ENCODE measurements around the gene CLIC6. TPM values are rescaled to one million over a fixed set of nuclear protein-coding genes. Genes with fewer than 3 reads are reported as not detected.

Gene CLIC6
- total RNA-seq, 1 experiment from 2014 or later = not detected

- CTCF ChIA-PET = interaction anchor here (0.5 to 0.6 kb wide), 2 partner anchors 59 to 114 kb away, joined by 3 read pairs; no protein-coding TSS in a partner anchor
- H3K27me3 Mint-ChIP-seq (ENCODE audit: insufficient read depth, unreplicated experiment) = peaks cover 87% of the 10 kb centered on the region
- intact Hi-C loops (cut with micrococcal nuclease) = no loop called here
- H3K9me3 Mint-ChIP-seq (ENCODE audit: unreplicated experiment) = no peaks in the 10 kb centered on the region
- H3K36me3 Mint-ChIP-seq (ENCODE audit: insufficient read depth, unreplicated experiment) = no peaks in the 10 kb centered on the region
- no peak overlapping the region for H3K4me3 Mint-ChIP-seq (ENCODE audit: unreplicated experiment)
- DNase-seq (ENCODE audit: unreplicated experiment) = no peak
- no peak for TF ChIP-seq CTCF (IDR thresholded peaks at IDR 0.05; ENCODE audit: unreplicated experiment)
- no peak overlapping the region for H3K27ac Mint-ChIP-seq (ENCODE audit: low read depth, unreplicated experiment)
- BruUV-seq (replicated peaks) = no TSS peak
- POLR2A ChIA-PET = interaction anchor here (0.9 kb wide), 1 partner anchor 1282 kb away, joined by 4 read pairs; no protein-coding TSS in a partner anchor
- H3K4me1 Mint-ChIP-seq (ENCODE audit: insufficient read depth, unreplicated experiment) = no peaks in the 10 kb centered on the region
Measured at GRCh38 chr21:34651642-34652041, 17.2 kb upstream of the CLIC6 start.

- TF ChIP-seq CTCF (IDR thresholded peaks at IDR 0.05; ENCODE audit: unreplicated experiment) = no peak
- Mint-ChIP-seq H3K36me3 (ENCODE audit: insufficient read depth, unreplicated experiment) (no peaks in the 10 kb centered on the region), H3K27me3 (ENCODE audit: insufficient read depth, unreplicated experiment) (peaks cover 90% of the 10 kb centered on the region), H3K4me1 (ENCODE audit: insufficient read depth, unreplicated experiment) (no peaks in the 10 kb centered on the region), H3K4me3 (ENCODE audit: unreplicated experiment) (no peak overlapping the region), H3K27ac (ENCODE audit: low read depth, unreplicated experiment) (no peak overlapping the region), H3K9me3 (ENCODE audit: unreplicated experiment) (no peaks in the 10 kb centered on the region)
- BruUV-seq (replicated peaks) = no TSS peak
- intact Hi-C loops (cut with micrococcal nuclease) = no loop called here
- no peak for DNase-seq (ENCODE audit: unreplicated experiment)
- ChIA-PET POLR2A (interaction anchor here (0.7 kb wide), 1 partner anchor 34 kb away, joined by 4 read pairs; no protein-coding TSS in a partner anchor), CTCF (interaction anchor here (0.6 to 1.4 kb wide), 3 partner anchors 9 to 14 kb away, joined by 3 to 4 read pairs (median 4); no protein-coding TSS in a partner anchor)
Measured at GRCh38 chr21:34653522-34653921, 15.3 kb upstream of the CLIC6 start.

GRCh38 chr21:34661848-34662247 is 6.9 kb upstream of the CLIC6 start:
- Mint-ChIP-seq H3K27me3 (ENCODE audit: insufficient read depth, unreplicated experiment) (peaks cover 39% of the 10 kb centered on the region), H3K36me3 (ENCODE audit: insufficient read depth, unreplicated experiment) (no peaks in the 10 kb centered on the region), H3K4me1 (ENCODE audit: insufficient read depth, unreplicated experiment) (no peaks in the 10 kb centered on the region), H3K27ac (ENCODE audit: low read depth, unreplicated experiment) (no peak overlapping the region), H3K9me3 (ENCODE audit: unreplicated experiment) (peaks cover 23% of the 10 kb centered on the region), H3K4me3 (ENCODE audit: unreplicated experiment) (no peak overlapping the region)
- TF ChIP-seq CTCF (IDR thresholded peaks at IDR 0.05; ENCODE audit: unreplicated experiment) = no peak
- POLR2A ChIA-PET = interaction anchor here (0.6 kb wide), 1 partner anchor 41 kb away, joined by 3 read pairs; no protein-coding TSS in a partner anchor
- no peak for DNase-seq (ENCODE audit: unreplicated experiment)
- BruUV-seq (replicated peaks) = no TSS peak
- intact Hi-C loops (cut with micrococcal nuclease) = no loop called here
- CTCF ChIA-PET = no interaction called here

GRCh38 chr21:34667761-34668160 is 1.0 kb upstream of the CLIC6 start:
- no peak for DNase-seq (ENCODE audit: unreplicated experiment)
- no peaks in the 10 kb centered on the region for H3K36me3 Mint-ChIP-seq (ENCODE audit: insufficient read depth, unreplicated experiment)
- no peak for TF ChIP-seq CTCF (IDR thresholded peaks at IDR 0.05; ENCODE audit: unreplicated experiment)
- H3K27ac Mint-ChIP-seq (ENCODE audit: low read depth, unreplicated experiment) = no peak overlapping the region
- no peaks in the 10 kb centered on the region for H3K4me1 Mint-ChIP-seq (ENCODE audit: insufficient read depth, unreplicated experiment)
- peaks cover 10% of the 10 kb centered on the region for H3K27me3 Mint-ChIP-seq (ENCODE audit: insufficient read depth, unreplicated experiment)
- ChIA-PET POLR2A (interaction anchor here (0.6 to 0.7 kb wide), 2 partner anchors 42 to 615 kb away, joined by 3 read pairs; no protein-coding TSS in a partner anchor), CTCF (interaction anchor here (0.6 to 1.4 kb wide), 3 partner anchors 11 to 20 kb away, joined by 3 read pairs; no protein-coding TSS in a partner anchor)
- H3K4me3 Mint-ChIP-seq (ENCODE audit: unreplicated experiment) = no peak overlapping the region
- no TSS peak for BruUV-seq (replicated peaks)
- H3K9me3 Mint-ChIP-seq (ENCODE audit: unreplicated experiment) = no peaks in the 10 kb centered on the region
- intact Hi-C loops (cut with micrococcal nuclease) = no loop called here

All from MCF 10A (cell line).